ENCODE measurements around the gene FAM210A. TPM values are rescaled to one million over a fixed set of nuclear protein-coding genes. Genes with fewer than 3 reads are reported as not detected.
"Not testable (repeated sequence)": the region's sequence is repeated elsewhere in the genome, so short reads cannot be mapped to it uniquely, and the experiment has no call there.

The FAM210A gene
- total RNA-seq, 1 experiment from 2014 or later: 17.4 TPM

DNA sequence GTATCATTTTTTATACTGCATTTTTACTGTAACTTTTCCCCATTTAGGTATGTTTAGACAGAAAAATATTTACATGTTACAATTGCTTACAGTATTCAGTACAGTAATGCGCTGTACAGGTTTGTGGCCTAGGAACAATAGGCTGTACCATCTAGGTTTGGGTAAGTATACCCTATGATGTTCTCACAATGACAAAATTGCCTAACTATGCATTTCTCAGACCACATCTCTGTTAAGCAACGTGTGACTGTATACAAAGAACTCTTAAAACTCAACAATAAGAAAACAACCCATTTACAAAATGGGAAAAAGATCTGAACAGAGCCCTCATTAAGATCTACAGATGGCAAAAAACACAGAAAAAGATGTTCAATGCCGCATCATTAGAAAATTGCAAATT lies 29.4 kb downstream of the FAM210A start:
- no peaks in the 10 kb centered on the region for H3K27me3 Mint-ChIP-seq (ENCODE audit: low read depth)
- H3K4me3 Mint-ChIP-seq: no peak overlapping the region
- no peaks in the 10 kb centered on the region for H3K4me1 Mint-ChIP-seq
- H3K27ac Mint-ChIP-seq: no peak overlapping the region
- peaks cover 70% of the 10 kb centered on the region for H3K9me3 Mint-ChIP-seq
- ChIA-PET POLR2A (no interaction called here), CTCF (interaction anchor here (0.6 kb wide), 1 partner anchor 286 kb away, joined by 3 read pairs; no protein-coding TSS in a partner anchor)
- ATAC-seq (no peak), DNase-seq (ENCODE audit: low spot score) (no peak)
- peaks cover 61% of the 10 kb centered on the region for H3K36me3 Mint-ChIP-seq
- TF ChIP-seq SOX15 (CRISPR knock-in tag; IDR thresholded peaks at IDR 0.05): no peak
- no peak for TF ChIP-seq AFF4 (CRISPR knock-in tag; IDR thresholded peaks at IDR 0.05; ENCODE audit: borderline replicate concordance)
- no peak for TF ChIP-seq OVOL2 (CRISPR knock-in tag; IDR thresholded peaks at IDR 0.05; ENCODE audit: borderline replicate concordance)
- TF ChIP-seq ZNF281 (CRISPR knock-in tag; IDR thresholded peaks at IDR 0.05): no peak
- TF ChIP-seq, protein P1, sequence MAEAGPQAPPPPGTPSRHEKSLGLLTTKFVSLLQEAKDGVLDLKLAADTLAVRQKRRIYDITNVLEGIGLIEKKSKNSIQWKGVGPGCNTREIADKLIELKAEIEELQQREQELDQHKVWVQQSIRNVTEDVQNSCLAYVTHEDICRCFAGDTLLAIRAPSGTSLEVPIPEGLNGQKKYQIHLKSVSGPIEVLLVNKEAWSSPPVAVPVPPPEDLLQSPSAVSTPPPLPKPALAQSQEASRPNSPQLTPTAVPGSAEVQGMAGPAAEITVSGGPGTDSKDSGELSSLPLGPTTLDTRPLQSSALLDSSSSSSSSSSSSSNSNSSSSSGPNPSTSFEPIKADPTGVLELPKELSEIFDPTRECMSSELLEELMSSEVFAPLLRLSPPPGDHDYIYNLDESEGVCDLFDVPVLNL (CRISPR knock-in tag; IDR thresholded peaks at IDR 0.05; ENCODE audit: borderline replicate concordance, low read depth): no peak
- TF ChIP-seq, protein P2, sequence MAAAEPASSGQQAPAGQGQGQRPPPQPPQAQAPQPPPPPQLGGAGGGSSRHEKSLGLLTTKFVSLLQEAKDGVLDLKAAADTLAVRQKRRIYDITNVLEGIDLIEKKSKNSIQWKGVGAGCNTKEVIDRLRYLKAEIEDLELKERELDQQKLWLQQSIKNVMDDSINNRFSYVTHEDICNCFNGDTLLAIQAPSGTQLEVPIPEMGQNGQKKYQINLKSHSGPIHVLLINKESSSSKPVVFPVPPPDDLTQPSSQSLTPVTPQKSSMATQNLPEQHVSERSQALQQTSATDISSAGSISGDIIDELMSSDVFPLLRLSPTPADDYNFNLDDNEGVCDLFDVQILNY (CRISPR knock-in tag; IDR thresholded peaks at IDR 0.05): no peak
- TF ChIP-seq STAT6 (CRISPR knock-in tag; conservative IDR thresholded peaks at IDR 0.05; ENCODE audit: low read depth): no peak
- no peak for TF ChIP-seq ZNF671 (CRISPR knock-in tag; IDR thresholded peaks at IDR 0.05)
- no peak for TF ChIP-seq SMAD3 (CRISPR knock-in tag; IDR thresholded peaks at IDR 0.05; ENCODE audit: borderline replicate concordance)
- TF ChIP-seq TP53 (CRISPR knock-in tag; IDR thresholded peaks at IDR 0.05): no peak
- TF ChIP-seq ELF4 (CRISPR knock-in tag; IDR thresholded peaks at IDR 0.05; ENCODE audit: low read depth): no peak
- TF ChIP-seq ATF6 (CRISPR knock-in tag; IDR thresholded peaks at IDR 0.05): no peak
- TF ChIP-seq FOXK1 (CRISPR knock-in tag; IDR thresholded peaks at IDR 0.05): no peak
- no peak for TF ChIP-seq NR2C2 (CRISPR knock-in tag; IDR thresholded peaks at IDR 0.05)
- no peak for TF ChIP-seq RORB (CRISPR knock-in tag; IDR thresholded peaks at IDR 0.05)
- TF ChIP-seq ZMAT4 (CRISPR knock-in tag; IDR thresholded peaks at IDR 0.05): no peak
- no peak for TF ChIP-seq GTF2I (CRISPR knock-in tag; conservative IDR thresholded peaks at IDR 0.05)
- no peak for TF ChIP-seq ZNF423 (CRISPR knock-in tag; IDR thresholded peaks at IDR 0.05)
- TF ChIP-seq SMAD4 (CRISPR knock-in tag; IDR thresholded peaks at IDR 0.05): no peak

DNA sequence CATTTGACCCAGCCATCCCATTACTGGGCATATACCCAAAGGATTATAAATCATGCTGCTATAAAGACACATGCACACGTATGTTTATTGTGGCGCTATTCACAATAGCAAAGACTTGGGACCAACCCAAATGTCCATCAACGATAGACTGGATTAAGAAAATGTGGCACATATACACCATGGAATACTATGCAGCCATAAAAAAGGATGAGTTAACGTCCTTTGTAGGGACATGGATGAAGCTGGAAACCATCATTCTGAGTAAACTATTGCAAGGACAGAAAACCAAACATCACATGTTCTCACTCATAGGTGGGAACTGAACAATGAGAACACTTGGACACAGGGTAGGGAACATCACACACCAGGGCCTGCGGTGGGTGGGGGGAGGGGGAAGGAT lies 31.0 kb downstream of the FAM210A start:
- H3K4me3 Mint-ChIP-seq; DNase-seq (ENCODE audit: low spot score); ATAC-seq; H3K27me3 Mint-ChIP-seq (ENCODE audit: low read depth); H3K4me1 Mint-ChIP-seq; H3K27ac Mint-ChIP-seq; CTCF ChIA-PET; POLR2A ChIA-PET: not testable (repeated sequence)
- peaks cover 58% of the 10 kb centered on the region for H3K36me3 Mint-ChIP-seq
- H3K9me3 Mint-ChIP-seq: peaks cover 69% of the 10 kb centered on the region

DNA sequence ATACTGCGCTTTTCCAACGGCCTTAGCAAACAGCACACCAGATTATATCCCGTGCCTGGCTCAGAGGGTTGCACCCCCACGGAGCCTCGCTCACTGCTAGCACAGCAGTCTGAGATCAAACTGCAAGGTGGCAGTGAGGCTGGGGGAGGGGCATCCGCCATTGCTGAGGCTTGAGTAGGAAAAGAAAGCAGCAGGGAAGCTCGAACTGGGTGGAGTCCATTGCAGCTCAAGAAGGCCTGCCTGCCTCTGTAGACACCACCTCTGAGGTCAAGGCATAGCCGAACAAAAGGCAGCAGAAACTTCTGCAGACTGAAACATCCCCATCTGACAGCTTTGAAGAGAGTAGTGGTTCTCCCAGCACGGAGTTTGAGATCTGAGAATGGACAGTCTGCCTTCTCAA lies 36.3 kb downstream of the FAM210A start:
- DNase-seq (ENCODE audit: low spot score): peak; percentile 13
- H3K4me3 Mint-ChIP-seq; ATAC-seq; POLR2A ChIA-PET; H3K27me3 Mint-ChIP-seq (ENCODE audit: low read depth); H3K27ac Mint-ChIP-seq: not testable (repeated sequence)
- Mint-ChIP-seq H3K36me3 (peaks cover 38% of the 10 kb centered on the region), H3K4me1 (peaks cover 20% of the 10 kb centered on the region), H3K9me3 (peaks cover 50% of the 10 kb centered on the region)
- CTCF ChIA-PET: interaction anchor here (0.5 kb wide), 1 partner anchor 46 kb away, joined by 3 read pairs; no protein-coding TSS in a partner anchor
